ENCODE measurements around the gene EXPH5. TPM values are rescaled to one million over a fixed set of nuclear protein-coding genes. Genes with fewer than 3 reads are reported as not detected.

Gene EXPH5
- total and polyA plus RNA-seq, 9 of the 15 experiments (the other 6 are each of a cell fraction or from before 2014, with no cell fraction given), result 1.3 to 8.5 (median 4.8) TPM

DNA sequence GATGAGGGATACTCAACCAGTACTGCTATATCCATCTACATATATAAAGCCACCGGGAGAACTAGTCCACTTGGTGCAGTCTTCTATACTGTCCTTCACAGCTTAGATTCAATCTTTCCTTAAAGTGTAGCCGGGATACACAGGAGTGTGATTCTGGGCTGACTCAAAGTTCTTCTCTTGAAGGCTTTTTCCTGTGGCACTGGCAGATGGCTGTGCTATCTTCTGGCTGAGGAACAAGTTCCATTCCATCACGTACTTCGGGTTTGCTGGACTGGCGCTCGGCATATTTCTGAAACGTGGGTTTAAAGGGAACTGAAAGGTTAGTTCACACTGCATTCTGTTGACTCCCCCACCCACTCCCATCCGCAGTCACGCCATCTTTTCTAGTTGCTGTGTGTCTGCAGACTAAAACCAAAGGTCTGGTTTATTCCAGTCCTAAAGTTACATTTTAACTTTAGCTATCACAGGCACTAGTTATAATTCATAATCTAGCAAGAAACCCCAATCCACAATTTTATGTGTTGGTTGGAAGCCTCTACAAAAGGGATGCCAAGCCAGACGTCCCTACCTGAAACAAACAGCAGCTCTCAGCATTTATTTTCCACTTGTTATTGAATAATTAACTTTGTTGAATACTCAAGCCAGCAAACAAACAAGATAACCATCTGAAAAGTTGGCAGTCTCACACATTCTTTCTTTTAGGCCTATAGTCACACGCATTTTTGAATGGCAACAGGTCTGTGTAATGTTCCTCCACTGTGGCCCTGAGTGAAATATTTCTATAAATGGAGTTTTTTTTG is 118.7 kb downstream of the EXPH5 start:
- H3K79me2 ChIP-seq (ENCODE audit: control insufficient read depth, insufficient read depth, low read length), result no peaks in the 10 kb centered on the region
- POLR2A ChIA-PET, result no interaction called here
- no peak overlapping the region for H3K4me2 ChIP-seq (ENCODE audit: insufficient read depth, low read length)
- no peaks in the 10 kb centered on the region for H4K20me1 ChIP-seq (replicated peaks; ENCODE audit: control insufficient read depth, insufficient read depth, low read length)
- FAIRE-seq (no peak), ATAC-seq (no peak), DNase-seq (ENCODE audit: extremely low read depth in 1 of 4, low spot score in 3 of 4) (no peak)
- in situ Hi-C loops (cut with MboI), result no loop called here
- no peaks in the 10 kb centered on the region for H3K9me3 ChIP-seq (replicated peaks; ENCODE audit: control insufficient read depth, insufficient read depth, low read depth, low read length)
- H2AFZ ChIP-seq (ENCODE audit: low read depth, low read length), result no peak overlapping the region
- CTCF ChIA-PET (ENCODE audit: low intra/inter-chr PET ratio), result no interaction called here
- H3K27me3 ChIP-seq (ENCODE audit: control insufficient read depth in 2 of 2, insufficient read depth in 2 of 2, low read length in 2 of 2), result no peaks in the 10 kb centered on the region
- H3K36me3 ChIP-seq (ENCODE audit: control insufficient read depth, insufficient read depth, low read length), result peaks cover 48% of the 10 kb centered on the region
- no peak overlapping the region for H3K27ac ChIP-seq (ENCODE audit: extremely low read depth, low read depth, low read length)
- TF ChIP-seq ZNF274 (IDR thresholded peaks at IDR 0.05; ENCODE audit: borderline replicate concordance, low read depth, low read length) (no peak), C11orf30 (IDR thresholded peaks at IDR 0.05; ENCODE audit: low read depth) (no peak), MED1 (CRISPR knock-in tag; IDR thresholded peaks at IDR 0.05; ENCODE audit: borderline replicate concordance) (no peak), STAT5A (IDR thresholded peaks at IDR 0.05; ENCODE audit: borderline replicate concordance, low read length) (no peak), KDM4B (IDR thresholded peaks at IDR 0.05; ENCODE audit: borderline replicate concordance in 2 of 2, low read depth in 1 of 2) (no peak), CBX3 (IDR thresholded peaks at IDR 0.05; ENCODE audit: borderline replicate concordance in 1 of 2, low read length in 2 of 2) (no peak), CEBPB (tag; IDR thresholded peaks at IDR 0.05) (no peak), ETV6 (IDR thresholded peaks at IDR 0.05; ENCODE audit: borderline replicate concordance in 1 of 2, low read depth in 2 of 2, low read length in 1 of 2) (no peak), ETV6 (CRISPR knock-in tag; IDR thresholded peaks at IDR 0.05; ENCODE audit: borderline replicate concordance) (no peak), NCOA1 (IDR thresholded peaks at IDR 0.05; ENCODE audit: low read depth) (no peak), SMARCB1 (IDR thresholded peaks at IDR 0.05; ENCODE audit: insufficient read length, low read depth) (no peak), U2AF2 (optimal IDR thresholded peaks at IDR 0.05; ENCODE audit: low read depth, low read length) (no peak), XRCC3 (IDR thresholded peaks at IDR 0.05) (no peak)
- TF ChIP-seq, protein P1, sequence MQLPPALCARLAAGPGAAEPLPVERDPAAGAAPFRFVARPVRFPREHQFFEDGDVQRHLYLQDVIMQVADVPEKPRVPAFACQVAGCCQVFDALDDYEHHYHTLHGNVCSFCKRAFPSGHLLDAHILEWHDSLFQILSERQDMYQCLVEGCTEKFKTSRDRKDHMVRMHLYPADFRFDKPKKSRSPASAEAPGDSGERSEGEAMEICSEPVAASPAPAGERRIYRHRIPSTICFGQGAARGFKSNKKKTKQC (CRISPR knock-in tag; IDR thresholded peaks at IDR 0.05), result no peak
- TF ChIP-seq, protein P2, sequence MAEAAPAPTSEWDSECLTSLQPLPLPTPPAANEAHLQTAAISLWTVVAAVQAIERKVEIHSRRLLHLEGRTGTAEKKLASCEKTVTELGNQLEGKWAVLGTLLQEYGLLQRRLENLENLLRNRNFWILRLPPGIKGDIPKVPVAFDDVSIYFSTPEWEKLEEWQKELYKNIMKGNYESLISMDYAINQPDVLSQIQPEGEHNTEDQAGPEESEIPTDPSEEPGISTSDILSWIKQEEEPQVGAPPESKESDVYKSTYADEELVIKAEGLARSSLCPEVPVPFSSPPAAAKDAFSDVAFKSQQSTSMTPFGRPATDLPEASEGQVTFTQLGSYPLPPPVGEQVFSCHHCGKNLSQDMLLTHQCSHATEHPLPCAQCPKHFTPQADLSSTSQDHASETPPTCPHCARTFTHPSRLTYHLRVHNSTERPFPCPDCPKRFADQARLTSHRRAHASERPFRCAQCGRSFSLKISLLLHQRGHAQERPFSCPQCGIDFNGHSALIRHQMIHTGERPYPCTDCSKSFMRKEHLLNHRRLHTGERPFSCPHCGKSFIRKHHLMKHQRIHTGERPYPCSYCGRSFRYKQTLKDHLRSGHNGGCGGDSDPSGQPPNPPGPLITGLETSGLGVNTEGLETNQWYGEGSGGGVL (CRISPR knock-in tag; IDR thresholded peaks at IDR 0.05), result no peak
- TF ChIP-seq, protein P3, sequence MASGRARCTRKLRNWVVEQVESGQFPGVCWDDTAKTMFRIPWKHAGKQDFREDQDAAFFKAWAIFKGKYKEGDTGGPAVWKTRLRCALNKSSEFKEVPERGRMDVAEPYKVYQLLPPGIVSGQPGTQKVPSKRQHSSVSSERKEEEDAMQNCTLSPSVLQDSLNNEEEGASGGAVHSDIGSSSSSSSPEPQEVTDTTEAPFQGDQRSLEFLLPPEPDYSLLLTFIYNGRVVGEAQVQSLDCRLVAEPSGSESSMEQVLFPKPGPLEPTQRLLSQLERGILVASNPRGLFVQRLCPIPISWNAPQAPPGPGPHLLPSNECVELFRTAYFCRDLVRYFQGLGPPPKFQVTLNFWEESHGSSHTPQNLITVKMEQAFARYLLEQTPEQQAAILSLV (tag; IDR thresholded peaks at IDR 0.05), result no peak
- no peaks in the 10 kb centered on the region for H3K9me1 ChIP-seq (ENCODE audit: control insufficient read depth, insufficient read depth, low read length)
- 85% methylated on average over 11 of the region's 11 CpGs for WGBS (ENCODE audit: insufficient coverage, low coverage, missing lambda C conversion rate)
- H3K4me3 ChIP-seq, result no peak overlapping the region
- no peaks in the 10 kb centered on the region for H3K4me1 ChIP-seq (replicated peaks in 1 of 2; ENCODE audit: control insufficient read depth in 2 of 2, insufficient read depth in 2 of 2, low read length in 2 of 2)
- BruUV-seq (replicated peaks), result no TSS peak
- intact Hi-C loops (cut with micrococcal nuclease), result no loop called here
- H3K9ac ChIP-seq (ENCODE audit: insufficient read depth in 1 of 2, low read depth in 2 of 2, low read length in 2 of 2), result no peak overlapping the region
